KMS-11 (cell line): ENCODE measurements around the gene NHSL1.

ENCODE experiments used
- H2AFZ ChIP-seq: fragments of 200-600 bp; sonication (generic); 2 replicates; pipeline ENCODE4 v1.6.1; 2016; ENCODE audit warnings: antibody characterized with exemption, mixed run types, low read depth
- H3K27ac ChIP-seq: fragments of 200-600 bp; sonication (generic); 2 replicates; pipeline ENCODE4 v1.6.1; 2016; ENCODE audit warnings: mild to moderate bottlenecking, mixed run types
- H3K27me3 ChIP-seq: fragments of 200-600 bp; sonication (generic); 2 replicates; pipeline ENCODE4 v1.6.1; 2017; ENCODE audit warnings: mild to moderate bottlenecking, low read depth, mixed run types, moderate library complexity; ENCODE audit not compliant: insufficient read depth
- H3K36me3 ChIP-seq: fragments of 200-600 bp; sonication (generic); 2 replicates; pipeline ENCODE4 v1.6.1; 2017; ENCODE audit warnings: mild to moderate bottlenecking, mixed run types; ENCODE audit not compliant: insufficient read depth
- H3K4me1 ChIP-seq: fragments of 200-600 bp; sonication (generic); 2 replicates; pipeline ENCODE4 v1.6.1; 2016; ENCODE audit warnings: mild to moderate bottlenecking, low read depth, mixed run types; ENCODE audit not compliant: poor library complexity, severe bottlenecking
- H3K4me2 ChIP-seq: fragments of 200-600 bp; sonication (generic); 2 replicates; pipeline ENCODE4 v1.7.0; 2016; ENCODE audit warnings: mild to moderate bottlenecking, mixed run types
- H3K4me3 ChIP-seq: fragments of 200-600 bp; sonication (generic); IDR thresholded peaks from 2 replicates; pipeline ENCODE4 v1.6.1; 2017; ENCODE audit warnings: low read depth, low read length, mixed read lengths; ENCODE audit not compliant: insufficient read depth
- H3K79me2 ChIP-seq: fragments of 200-600 bp; sonication (generic); 2 replicates; pipeline ENCODE4 v1.6.1; 2016; ENCODE audit warnings: low read depth, mixed run types; ENCODE audit not compliant: insufficient read depth
- H3K9ac ChIP-seq: fragments of 200-600 bp; sonication (generic); 2 replicates; pipeline ENCODE4 v1.6.1; 2016; ENCODE audit warnings: mild to moderate bottlenecking, mixed run types
- H4K20me1 ChIP-seq: fragments of 200-600 bp; sonication (generic); 2 replicates; pipeline ENCODE4 v1.6.1; 2016; ENCODE audit warnings: mild to moderate bottlenecking, mixed run types; ENCODE audit not compliant: insufficient read depth
- CTCF ChIP-seq: fragments of 200-600 bp; sonication (generic); conservative IDR thresholded peaks from 2 replicates; pipeline ENCODE4 v1.6.1; 2017; ENCODE audit warnings: low read depth, mild to moderate bottlenecking, antibody characterized with exemption, low read length, moderate library complexity, mixed read lengths

Gene NHSL1, protein sequence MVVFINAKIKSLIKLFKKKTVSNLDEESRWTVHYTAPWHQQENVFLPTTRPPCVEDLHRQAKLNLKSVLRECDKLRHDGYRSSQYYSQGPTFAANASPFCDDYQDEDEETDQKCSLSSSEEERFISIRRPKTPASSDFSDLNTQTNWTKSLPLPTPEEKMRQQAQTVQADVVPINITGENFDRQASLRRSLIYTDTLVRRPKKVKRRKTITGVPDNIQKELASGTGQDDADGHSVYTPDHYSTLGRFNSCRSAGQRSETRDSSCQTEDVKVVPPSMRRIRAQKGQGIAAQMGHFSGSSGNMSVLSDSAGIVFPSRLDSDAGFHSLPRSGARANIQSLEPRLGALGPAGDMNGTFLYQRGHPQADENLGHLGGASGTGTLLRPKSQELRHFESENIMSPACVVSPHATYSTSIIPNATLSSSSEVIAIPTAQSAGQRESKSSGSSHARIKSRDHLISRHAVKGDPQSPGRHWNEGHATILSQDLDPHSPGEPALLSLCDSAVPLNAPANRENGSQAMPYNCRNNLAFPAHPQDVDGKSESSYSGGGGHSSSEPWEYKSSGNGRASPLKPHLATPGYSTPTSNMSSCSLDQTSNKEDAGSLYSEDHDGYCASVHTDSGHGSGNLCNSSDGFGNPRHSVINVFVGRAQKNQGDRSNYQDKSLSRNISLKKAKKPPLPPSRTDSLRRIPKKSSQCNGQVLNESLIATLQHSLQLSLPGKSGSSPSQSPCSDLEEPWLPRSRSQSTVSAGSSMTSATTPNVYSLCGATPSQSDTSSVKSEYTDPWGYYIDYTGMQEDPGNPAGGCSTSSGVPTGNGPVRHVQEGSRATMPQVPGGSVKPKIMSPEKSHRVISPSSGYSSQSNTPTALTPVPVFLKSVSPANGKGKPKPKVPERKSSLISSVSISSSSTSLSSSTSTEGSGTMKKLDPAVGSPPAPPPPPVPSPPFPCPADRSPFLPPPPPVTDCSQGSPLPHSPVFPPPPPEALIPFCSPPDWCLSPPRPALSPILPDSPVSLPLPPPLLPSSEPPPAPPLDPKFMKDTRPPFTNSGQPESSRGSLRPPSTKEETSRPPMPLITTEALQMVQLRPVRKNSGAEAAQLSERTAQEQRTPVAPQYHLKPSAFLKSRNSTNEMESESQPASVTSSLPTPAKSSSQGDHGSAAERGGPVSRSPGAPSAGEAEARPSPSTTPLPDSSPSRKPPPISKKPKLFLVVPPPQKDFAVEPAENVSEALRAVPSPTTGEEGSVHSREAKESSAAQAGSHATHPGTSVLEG (N-terminal part only)

GRCh38 chr6:138499303-138500018, at the start of gene NHSL1:
NHSL1 (minus strand) TSS chr6:138499494; CDS start chr6:138499290, 204 bp downstream.
- Histone ChIP-seq H2AFZ (no peak within 1 kb of the TSS), H3K9ac (no peak within 1 kb of the TSS), H3K4me2 (no peak within 1 kb of the TSS), H3K4me3 (no peak within 1 kb of the TSS), H3K36me3 (no peaks in the 10 kb centered on the region), H3K79me2 (no peaks in the 10 kb centered on the region), H4K20me1 (no peaks in the 10 kb centered on the region), H3K27me3 (no peaks in the 10 kb centered on the region), H3K4me1 (no peaks in the 10 kb centered on the region), H3K27ac (no peak within 1 kb of the TSS)
- TF ChIP-seq CTCF: no peak

DNA sequence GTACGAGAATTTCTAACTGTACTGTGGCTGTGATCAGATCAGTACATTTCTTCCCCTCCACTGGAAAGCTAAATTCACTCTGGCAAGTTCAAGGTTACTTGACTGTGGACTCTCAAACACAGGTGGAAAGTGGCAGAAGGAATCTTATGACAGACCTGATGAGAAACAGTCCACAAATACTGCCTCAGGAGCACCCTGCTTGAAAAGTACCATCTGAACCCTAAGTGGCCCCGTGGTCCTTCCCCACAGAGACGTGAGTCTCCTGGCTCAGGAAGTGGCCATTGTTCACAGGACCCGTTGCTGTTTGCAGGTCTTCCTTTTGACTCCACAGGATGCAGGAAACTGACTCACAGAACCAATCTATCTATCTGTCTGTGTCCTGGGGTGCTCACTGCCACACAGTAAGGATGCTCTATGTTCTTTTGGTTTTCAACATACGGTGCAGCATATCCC, 47.5 kb upstream of the NHSL1 start:
- H3K36me3 ChIP-seq: no peaks in the 10 kb centered on the region
- no peak overlapping the region for H3K4me2 ChIP-seq
- no peak overlapping the region for H2AFZ ChIP-seq

GRCh38 chr6:138545621-138545980, 46.3 kb upstream of the NHSL1 start:
- no peaks in the 10 kb centered on the region for H3K79me2 ChIP-seq
- no peaks in the 10 kb centered on the region for H4K20me1 ChIP-seq
- H3K4me1 ChIP-seq: no peaks in the 10 kb centered on the region
- H3K27me3 ChIP-seq: no peaks in the 10 kb centered on the region
- no peak overlapping the region for H3K4me2 ChIP-seq
- TF ChIP-seq CTCF: no peak
- no peaks in the 10 kb centered on the region for H3K36me3 ChIP-seq
- no peak overlapping the region for H3K4me3 ChIP-seq
- no peak overlapping the region for H3K27ac ChIP-seq
- no peak overlapping the region for H2AFZ ChIP-seq
- H3K9ac ChIP-seq: no peak overlapping the region

More for the DNA sequence above, 47.5 kb upstream of the NHSL1 start:
- H3K27ac ChIP-seq: no peak overlapping the region
- no peak overlapping the region for H3K9ac ChIP-seq
- H4K20me1 ChIP-seq: no peaks in the 10 kb centered on the region
- H3K79me2 ChIP-seq: no peaks in the 10 kb centered on the region
- H3K4me1 ChIP-seq: no peaks in the 10 kb centered on the region
- no peak overlapping the region for H3K4me3 ChIP-seq
- TF ChIP-seq CTCF: no peak
- H3K27me3 ChIP-seq: no peaks in the 10 kb centered on the region

- no peak for TF ChIP-seq CTCF
These were observed 45.2 kb upstream of the NHSL1 start for GRCh38 chr6:138544501-138544900.

More at GRCh38 chr6:138544501-138544900, 45.2 kb upstream of the NHSL1 start:
- no peaks in the 10 kb centered on the region for H3K27me3 ChIP-seq
- H3K36me3 ChIP-seq: no peaks in the 10 kb centered on the region
- no peaks in the 10 kb centered on the region for H4K20me1 ChIP-seq
- H3K4me2 ChIP-seq: no peak overlapping the region
- no peak overlapping the region for H3K27ac ChIP-seq
- no peaks in the 10 kb centered on the region for H3K79me2 ChIP-seq
- no peaks in the 10 kb centered on the region for H3K4me1 ChIP-seq
- H3K4me3 ChIP-seq: no peak overlapping the region
- no peak overlapping the region for H3K9ac ChIP-seq
- no peak overlapping the region for H2AFZ ChIP-seq
